Measurements from ENCODE around the gene SIDT2.

Gene SIDT2

DNA sequence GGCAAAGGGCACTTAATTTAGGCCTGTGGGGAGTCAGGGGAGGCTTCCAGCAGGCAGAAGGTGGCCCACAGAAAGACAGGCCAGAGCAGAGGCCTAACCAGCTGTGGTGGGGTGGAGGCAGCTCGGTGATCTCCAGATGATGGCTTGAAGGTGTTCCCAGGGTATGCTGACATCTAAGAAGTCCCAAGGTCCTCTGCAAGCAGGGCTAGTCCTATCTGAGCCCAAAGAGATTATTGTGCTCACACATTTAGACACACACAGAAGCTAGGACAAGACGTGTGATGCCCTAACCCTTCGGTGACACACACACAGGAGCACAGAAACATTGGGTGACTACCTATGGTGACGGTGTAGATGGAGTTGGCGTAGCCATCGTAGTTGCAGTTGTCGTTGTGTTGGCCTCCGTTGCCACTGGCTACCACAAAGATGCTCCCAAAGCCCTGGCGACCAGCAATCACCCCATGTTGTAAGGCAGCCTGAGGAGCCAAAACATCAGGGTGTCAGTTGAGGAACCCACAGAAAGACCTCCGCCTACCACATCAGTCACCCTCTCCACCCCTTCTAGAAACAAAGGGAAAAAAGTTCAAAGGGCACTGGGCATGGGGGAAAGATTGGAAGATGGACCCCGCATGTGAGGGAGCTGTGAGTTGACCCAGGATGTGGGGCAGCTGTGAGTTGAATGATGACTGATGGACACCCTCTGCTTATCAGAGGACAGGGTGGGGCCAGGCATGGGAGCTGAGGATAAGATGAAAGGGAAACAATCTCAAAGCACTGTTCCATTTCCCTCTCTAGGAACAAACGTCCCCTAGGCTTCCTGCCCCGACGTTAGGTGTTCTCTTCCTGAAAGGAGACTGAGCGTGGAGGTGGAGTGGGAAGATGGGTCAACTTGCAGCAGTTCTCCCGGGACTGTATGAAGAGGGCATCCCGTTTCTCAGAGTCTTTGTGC is 45.5 kb downstream of the SIDT2 start:
- no peak for DNase-seq

DNA sequence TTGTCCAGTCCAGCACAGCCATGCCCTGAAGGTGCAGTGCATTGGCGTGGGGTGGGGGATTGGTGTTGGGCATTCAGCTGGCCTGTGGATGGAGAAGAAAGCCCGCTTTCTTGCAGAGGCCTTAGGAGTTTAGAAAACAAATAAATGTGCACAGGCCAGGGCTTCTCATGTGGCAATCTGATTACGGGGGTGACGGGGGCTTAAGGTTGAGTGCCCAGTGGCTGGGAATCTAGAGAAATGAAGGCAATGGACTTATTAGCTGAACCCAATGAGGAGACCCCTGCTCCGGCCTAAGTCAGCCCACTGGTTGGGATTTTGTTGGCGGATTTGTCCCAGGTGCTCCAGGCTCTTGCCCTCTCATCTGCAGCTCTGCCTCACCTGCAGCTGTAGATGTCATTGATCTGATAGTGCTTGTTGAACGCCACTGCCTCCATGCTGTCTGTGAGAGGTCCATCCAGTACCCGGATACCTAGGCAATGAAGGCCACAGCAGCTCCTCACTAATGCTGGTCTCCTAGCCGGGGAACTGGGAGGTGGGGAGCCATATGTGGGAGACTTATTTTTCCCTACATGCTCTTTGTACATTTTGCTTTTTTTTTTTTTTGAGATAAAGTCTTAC is 47.1 kb downstream of the SIDT2 start:
- no peak for DNase-seq

DNA sequence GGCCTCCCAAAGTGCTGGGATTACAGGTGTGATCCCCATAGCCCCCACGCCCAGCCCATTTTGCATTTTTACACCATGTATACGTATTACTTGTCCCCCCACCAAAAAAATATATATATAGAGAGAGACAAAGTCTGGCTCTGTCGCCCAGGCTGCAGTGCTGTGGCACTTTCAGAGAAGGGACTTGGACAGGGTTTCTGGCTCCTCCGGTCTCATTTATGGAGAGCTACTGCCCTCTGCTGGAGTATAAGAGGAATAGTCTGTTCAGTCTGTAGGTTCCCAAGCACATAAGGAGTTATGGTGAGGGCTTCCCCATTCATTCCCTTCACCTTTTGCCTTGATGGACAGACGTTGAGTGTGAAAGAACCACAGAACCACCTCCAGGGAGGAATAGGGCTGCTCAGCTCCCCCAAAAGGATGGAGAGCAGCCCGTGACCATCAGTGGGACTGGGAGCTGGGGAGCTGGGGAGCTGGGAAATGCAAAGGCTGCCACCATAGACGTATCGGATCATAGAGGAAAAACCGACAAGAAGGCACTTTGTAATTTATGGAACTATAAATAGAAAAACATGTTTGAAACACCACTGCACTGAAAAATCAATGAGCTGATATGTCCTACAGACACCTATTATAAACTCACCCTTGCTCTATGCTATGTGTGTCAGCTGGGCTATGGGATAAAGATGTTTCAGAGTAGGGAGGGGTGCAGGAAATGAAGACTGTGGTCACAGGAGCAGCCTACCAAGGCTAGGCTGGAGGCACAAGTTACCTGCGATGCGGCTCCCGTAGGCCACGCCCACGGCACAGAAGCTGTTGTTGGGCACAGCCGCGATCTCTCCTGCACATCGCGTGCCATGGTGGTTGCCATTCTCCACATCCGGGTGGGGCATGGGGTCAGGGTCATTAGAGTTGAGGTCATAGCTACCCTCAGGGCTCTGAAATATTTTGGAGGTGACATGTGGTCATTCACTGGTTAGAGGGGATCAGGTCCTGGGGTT is 48.1 kb downstream of the SIDT2 start:
- DNase-seq: peak; percentile 62

DNA sequence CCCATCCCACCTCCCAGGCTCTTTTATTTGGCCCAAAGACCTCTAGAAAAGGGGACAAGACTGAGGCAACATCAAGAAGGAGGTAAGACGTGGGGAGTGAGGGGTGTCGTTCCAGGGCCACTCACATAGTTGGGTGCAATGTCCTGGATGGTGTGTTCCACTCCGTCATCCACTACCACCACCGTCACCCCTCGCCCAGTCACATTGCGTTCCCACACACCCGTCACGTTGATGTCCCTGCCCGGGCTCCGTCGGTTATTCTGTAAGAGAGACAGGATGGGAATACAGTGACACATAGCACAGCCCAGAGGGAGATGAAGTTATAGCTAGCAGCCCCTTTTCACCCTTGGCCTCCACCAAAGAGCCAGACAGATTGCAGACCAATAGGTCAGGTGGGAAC is 49.5 kb downstream of the SIDT2 start:
- DNase-seq: no peak

DNA sequence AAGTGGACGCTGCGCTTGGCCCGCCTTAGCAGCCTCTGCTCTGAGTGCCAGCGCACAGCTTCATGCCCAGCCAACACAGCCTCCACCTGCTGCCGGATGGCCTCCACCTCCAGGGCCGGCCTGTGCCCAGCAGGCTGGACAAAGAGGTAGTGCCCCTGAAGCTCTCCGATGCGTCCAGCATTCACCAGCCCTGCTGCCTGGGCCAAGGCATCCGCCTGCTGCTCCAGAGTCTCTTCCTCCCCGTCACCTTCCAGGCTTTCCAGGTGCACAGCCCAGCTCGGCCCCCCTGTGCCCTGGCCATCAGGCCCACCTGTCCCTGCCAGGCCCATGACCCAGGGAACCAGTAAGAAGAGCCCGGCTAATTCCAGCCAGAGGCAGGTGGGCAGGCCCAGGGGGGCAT is 50.9 kb downstream of the SIDT2 start:
- no peak for DNase-seq

DNA sequence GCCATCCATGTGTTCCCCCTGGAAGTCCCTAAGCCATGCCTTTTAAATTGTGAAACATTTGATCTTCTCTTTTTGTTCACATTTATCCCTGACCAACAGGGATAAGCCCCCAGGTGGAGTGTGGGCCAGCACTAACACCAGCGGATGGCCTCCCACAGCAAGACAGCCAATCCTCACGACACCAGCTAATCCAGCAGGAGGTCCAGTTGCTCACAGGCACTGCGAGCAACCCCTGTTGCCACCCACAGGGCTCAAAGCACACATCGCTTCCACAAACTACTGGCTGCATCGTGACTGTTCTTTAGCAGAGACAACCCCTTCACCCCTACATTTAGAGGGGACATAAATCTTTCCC is 51.4 kb downstream of the SIDT2 start:
- DNase-seq: no peak

DNA sequence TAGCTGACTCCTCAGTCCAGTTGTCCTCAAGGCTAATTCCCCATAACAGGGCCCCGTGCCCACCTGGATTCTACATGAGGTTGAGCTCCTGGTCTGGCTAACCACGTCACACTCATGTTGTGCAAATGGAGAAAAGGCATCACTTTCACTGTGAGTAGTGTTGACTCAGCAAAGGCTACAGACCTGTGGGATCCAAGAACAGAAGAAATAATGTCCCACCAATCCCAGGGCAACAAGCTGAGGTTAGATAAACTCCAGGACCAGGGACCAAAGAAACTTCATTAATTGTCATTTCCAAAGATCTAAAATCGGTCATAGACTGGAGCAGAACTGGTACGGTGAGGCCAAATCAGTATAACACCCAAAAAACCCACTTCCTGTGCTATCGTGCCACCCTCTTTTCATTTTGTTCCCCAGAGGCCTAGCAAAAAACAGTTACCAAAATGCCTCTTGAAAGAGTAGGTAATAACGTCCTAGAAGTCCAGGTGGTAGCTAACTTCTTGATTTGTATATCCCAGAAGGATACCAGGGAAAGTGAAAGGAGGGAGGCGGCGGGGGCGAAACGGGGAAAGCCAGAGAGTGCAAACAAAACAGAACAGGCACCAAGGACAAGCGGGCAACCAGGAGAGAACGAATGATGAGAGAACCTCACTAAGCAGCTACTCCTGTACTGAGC is 51.9 kb downstream of the SIDT2 start:
- DNase-seq: no peak

GRCh38 chr11:117230999-117231841 is 52.7 kb downstream of the SIDT2 start:
- no peak for DNase-seq

DNA sequence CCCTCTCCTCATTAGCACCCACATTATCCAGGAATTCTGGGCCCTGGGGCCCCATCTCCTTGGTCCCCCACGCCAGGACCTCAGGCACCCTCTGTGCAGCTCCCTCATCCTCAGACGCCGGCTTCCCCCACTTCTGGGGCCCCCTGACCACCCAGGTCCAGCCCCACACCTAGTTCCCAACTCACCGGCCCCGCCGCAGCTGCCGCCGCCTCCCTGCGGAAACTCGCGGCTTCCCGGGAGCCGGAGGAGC is 53.2 kb downstream of the SIDT2 start, which contains the start of gene PCSK7:
Gene PCSK7 (minus strand): TSS at position 232 of the 250 bp plus-strand sequence. CDS start 2,229 bp downstream, outside the sequence.
- no peak for DNase-seq

GRCh38 chr11:117232092-117232878 is 53.7 kb downstream of the SIDT2 start, which contains the start of gene RNF214:
RNF214 (plus strand) TSS chr11:117232671; CDS start chr11:117234273, 1,602 bp downstream.
- DNase-seq: peak; percentile 68

GRCh38 chr11:117232911-117233409 is 54.4 kb downstream of the SIDT2 start:
- no peak for DNase-seq

GRCh38 chr11:117238221-117238620 is 59.7 kb downstream of the SIDT2 start:
- no peak for DNase-seq

DNA sequence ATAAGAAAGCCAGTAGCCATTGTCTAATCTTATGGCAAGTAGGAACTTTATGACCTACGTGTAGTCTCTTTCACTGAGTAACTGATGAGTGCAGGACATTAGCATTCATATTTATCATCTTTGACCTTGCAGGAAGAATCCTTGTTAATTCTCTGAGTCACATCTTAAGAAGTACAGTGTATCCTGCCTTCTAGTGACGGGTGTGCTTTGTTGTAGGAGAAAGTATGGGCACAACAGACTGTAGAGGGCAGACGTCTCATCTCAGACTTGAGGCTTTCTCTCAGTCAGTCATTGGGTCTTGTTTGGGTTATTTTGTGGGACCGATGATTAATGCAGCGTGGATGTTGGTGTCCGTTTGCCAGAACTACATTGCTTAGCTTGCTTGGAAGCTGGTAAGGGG is 60.8 kb downstream of the SIDT2 start:
- DNase-seq: no peak

Data from GDM1 (cell line).